Measurements from ENCODE around the gene TMEM119.

GRCh38 chr12:108589028-108589839 lies 8.7 kb downstream of the TMEM119 start:
- TF ChIP-seq EZH2 (IDR thresholded peaks at IDR 0.05; ENCODE audit: insufficient read depth, poor library complexity, severe bottlenecking): no peak
- TF ChIP-seq EZH2phosphoT487 (IDR thresholded peaks at IDR 0.05; ENCODE audit: insufficient read depth, low read depth): no peak

All from GM23248 (cell line).